Skeletal muscle cell (primary cell): ENCODE results near the gene PHF11.

Experiments
- DNase-seq: peaks from one replicate; pipeline ENCODE4 v3.0.0-alpha.2; 2010; ENCODE audit warnings: low read depth
- H3K4me3 ChIP-seq: 2 replicates; pipeline ENCODE4 v1.5.1; 2011; ENCODE audit warnings: low read depth, mild to moderate bottlenecking, control low read depth, low read length, moderate library complexity

The PHF11 gene

GRCh38 chr13:49495783-49496762 lies at the start of gene PHF11:
TSS of gene PHF11 (plus strand) at chr13:49495953. CDS start at chr13:49496002, 49 bp downstream.
- no peak for DNase-seq
- H3K4me3 ChIP-seq, result peak within 1 kb of the TSS; percentile 57

GRCh38 chr13:49446473-49446872 lies 49.3 kb upstream of the PHF11 start:
- no peak for DNase-seq
- H3K4me3 ChIP-seq, result no peak overlapping the region

- H3K4me3 ChIP-seq, result no peak overlapping the region
- no peak for DNase-seq
Observed at GRCh38 chr13:49448753-49449152, 47.0 kb upstream of the PHF11 start.

GRCh38 chr13:49450105-49450819 lies 45.5 kb upstream of the PHF11 start:
- DNase-seq, result no peak
- no peak overlapping the region for H3K4me3 ChIP-seq

- no peak for DNase-seq
- H3K4me3 ChIP-seq, result no peak overlapping the region
Observed at GRCh38 chr13:49452725-49453457, 42.9 kb upstream of the PHF11 start.

- H3K4me3 ChIP-seq, result no peak overlapping the region
Observed at GRCh38 chr13:49453465-49453864, 42.3 kb upstream of the PHF11 start.

GRCh38 chr13:49454388-49455006 lies 41.3 kb upstream of the PHF11 start:
- no peak overlapping the region for H3K4me3 ChIP-seq
- DNase-seq, result no peak

More at GRCh38 chr13:49453465-49453864, 42.3 kb upstream of the PHF11 start:
- no peak for DNase-seq

- no peak overlapping the region for H3K4me3 ChIP-seq
Observed at GRCh38 chr13:49455007-49455398, 40.8 kb upstream of the PHF11 start.

GRCh38 chr13:49456156-49456555 lies 39.6 kb upstream of the PHF11 start:
- no peak overlapping the region for H3K4me3 ChIP-seq
- no peak for DNase-seq

More at GRCh38 chr13:49455007-49455398, 40.8 kb upstream of the PHF11 start:
- no peak for DNase-seq

GRCh38 chr13:49457221-49457620 lies 38.5 kb upstream of the PHF11 start:
- no peak for DNase-seq
- H3K4me3 ChIP-seq, result no peak overlapping the region

GRCh38 chr13:49459580-49459979 lies 36.2 kb upstream of the PHF11 start:
- no peak overlapping the region for H3K4me3 ChIP-seq
- no peak for DNase-seq

GRCh38 chr13:49464085-49464484 lies 31.7 kb upstream of the PHF11 start:
- H3K4me3 ChIP-seq, result no peak overlapping the region
- DNase-seq, result no peak

GRCh38 chr13:49464621-49465325 lies 31.0 kb upstream of the PHF11 start:
- H3K4me3 ChIP-seq, result no peak overlapping the region
- DNase-seq, result no peak

- DNase-seq, result no peak
- H3K4me3 ChIP-seq, result no peak overlapping the region
Observed at GRCh38 chr13:49466292-49466838, 29.4 kb upstream of the PHF11 start.

- H3K4me3 ChIP-seq, result no peak overlapping the region
- no peak for DNase-seq
Observed at GRCh38 chr13:49472186-49472585, 23.6 kb upstream of the PHF11 start.

GRCh38 chr13:49476529-49476928 lies 19.2 kb upstream of the PHF11 start:
- DNase-seq, result no peak
- no peak overlapping the region for H3K4me3 ChIP-seq

- no peak overlapping the region for H3K4me3 ChIP-seq
- DNase-seq, result no peak
Observed at GRCh38 chr13:49481788-49482187, 14.0 kb upstream of the PHF11 start.

- DNase-seq, result no peak
- H3K4me3 ChIP-seq, result no peak overlapping the region
Observed at GRCh38 chr13:49488563-49488962, 7.2 kb upstream of the PHF11 start.
